Calu3 (cell line): ENCODE data around the gene CBLIF. TPM values are rescaled to one million over a fixed set of nuclear protein-coding genes. Genes with fewer than 3 reads are reported as not detected.

Source experiments
- BruUV-seq: library from RNA; stranded (reverse); fragments of 400-500 nt; replicated peaks from 2 replicates; lab custom pipeline; 2021; lab: Mats Ljungman, UMichigan
- CTCF ChIA-PET: fragments of 300-600 bp; sonication (Branson Sonifier 250); formaldehyde crosslinking; loops from one replicate; lab custom pipeline; 2022; ENCODE audit warnings: antibody characterized with exemption; lab: Charles Lee
- DNase-seq: peaks from one replicate; pipeline ENCODE4 v3.0.0; 2022
- H3K27ac Mint-ChIP-seq: one replicate; pipeline ENCODE4 v1.8.0; 2022; ENCODE audit warnings: mixed read lengths; ENCODE audit not compliant: unreplicated experiment
- H3K27me3 Mint-ChIP-seq: one replicate; pipeline ENCODE4 v1.8.0; 2022; ENCODE audit warnings: mixed read lengths; ENCODE audit not compliant: unreplicated experiment
- H3K36me3 Mint-ChIP-seq: one replicate; pipeline ENCODE4 v1.8.0; 2022; ENCODE audit warnings: mild to moderate bottlenecking, moderate library complexity, mixed read lengths; ENCODE audit not compliant: insufficient read depth, unreplicated experiment
- H3K4me1 Mint-ChIP-seq: one replicate; pipeline ENCODE4 v1.8.0; 2022; ENCODE audit warnings: mild to moderate bottlenecking, low read depth, mixed read lengths; ENCODE audit not compliant: unreplicated experiment
- H3K4me3 Mint-ChIP-seq: one replicate; pipeline ENCODE4 v1.8.0; 2022; ENCODE audit warnings: mild to moderate bottlenecking, low read depth, moderate library complexity, mixed read lengths; ENCODE audit not compliant: unreplicated experiment
- H3K9me3 Mint-ChIP-seq: one replicate; pipeline ENCODE4 v1.8.0; 2022; ENCODE audit warnings: low read depth, mixed read lengths; ENCODE audit not compliant: unreplicated experiment
- intact Hi-C: fragments of 100-400 bp; cut with micrococcal nuclease; formaldehyde crosslinking; loops from one replicate; pipeline ENCODE4 v1.10.0; 2022; ENCODE audit not compliant: unreplicated experiment
- total RNA-seq: library from RNA; stranded (reverse); gene quantifications from 2 replicates; pipeline ENCODE4 v1.2.3, GENCODE V29; 2022
- TF ChIP-seq, protein P1 (sequence below): fragments of 200-600 bp; IDR thresholded peaks from one replicate; pipeline ENCODE4 v1.8.0; 2022; ENCODE audit warnings: antibody characterized with exemption; ENCODE audit not compliant: unreplicated experiment

The CBLIF gene
- total RNA-seq, 1 experiment from 2014 or later, result not detected

DNA sequence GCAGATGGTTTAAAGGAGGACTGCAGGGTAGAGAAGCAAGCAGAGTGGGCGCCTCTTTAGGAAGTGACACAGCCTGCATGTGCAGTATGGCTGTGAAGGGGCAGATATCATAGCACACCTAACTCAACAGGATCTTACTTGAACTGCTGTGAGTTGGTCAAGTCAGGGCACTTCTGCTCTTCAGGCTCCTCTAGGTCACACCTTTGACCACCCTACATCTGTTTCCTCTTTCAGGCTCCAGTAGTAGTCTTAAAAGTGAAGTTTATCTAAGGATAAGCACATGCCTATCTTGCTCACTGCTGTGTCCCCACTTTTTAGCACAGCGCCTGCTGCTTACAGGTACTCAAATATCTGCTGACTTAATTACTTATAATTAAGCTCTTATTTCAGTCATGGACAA, 41.2 kb downstream of the CBLIF start:
- peak overlapping the region; percentile 25 for H3K27ac Mint-ChIP-seq
- H3K27me3 Mint-ChIP-seq, result no peaks in the 10 kb centered on the region
- intact Hi-C loops, result loop anchor here (5.0 kb wide), 1 partner anchor 157 kb away; no protein-coding TSS in a partner anchor
- CTCF ChIA-PET, result interaction anchor here (0.5 kb wide), 1 partner anchor 82 kb away, joined by 3 read pairs; no protein-coding TSS in a partner anchor
- BruUV-seq, result no TSS peak
- no peak overlapping the region for H3K4me3 Mint-ChIP-seq
- DNase-seq, result no peak
- H3K4me1 Mint-ChIP-seq, result peaks cover 16% of the 10 kb centered on the region
- peaks cover 39% of the 10 kb centered on the region for H3K36me3 Mint-ChIP-seq
- no peaks in the 10 kb centered on the region for H3K9me3 Mint-ChIP-seq
- TF ChIP-seq, protein P1, sequence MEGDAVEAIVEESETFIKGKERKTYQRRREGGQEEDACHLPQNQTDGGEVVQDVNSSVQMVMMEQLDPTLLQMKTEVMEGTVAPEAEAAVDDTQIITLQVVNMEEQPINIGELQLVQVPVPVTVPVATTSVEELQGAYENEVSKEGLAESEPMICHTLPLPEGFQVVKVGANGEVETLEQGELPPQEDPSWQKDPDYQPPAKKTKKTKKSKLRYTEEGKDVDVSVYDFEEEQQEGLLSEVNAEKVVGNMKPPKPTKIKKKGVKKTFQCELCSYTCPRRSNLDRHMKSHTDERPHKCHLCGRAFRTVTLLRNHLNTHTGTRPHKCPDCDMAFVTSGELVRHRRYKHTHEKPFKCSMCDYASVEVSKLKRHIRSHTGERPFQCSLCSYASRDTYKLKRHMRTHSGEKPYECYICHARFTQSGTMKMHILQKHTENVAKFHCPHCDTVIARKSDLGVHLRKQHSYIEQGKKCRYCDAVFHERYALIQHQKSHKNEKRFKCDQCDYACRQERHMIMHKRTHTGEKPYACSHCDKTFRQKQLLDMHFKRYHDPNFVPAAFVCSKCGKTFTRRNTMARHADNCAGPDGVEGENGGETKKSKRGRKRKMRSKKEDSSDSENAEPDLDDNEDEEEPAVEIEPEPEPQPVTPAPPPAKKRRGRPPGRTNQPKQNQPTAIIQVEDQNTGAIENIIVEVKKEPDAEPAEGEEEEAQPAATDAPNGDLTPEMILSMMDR, result no peak

DNA sequence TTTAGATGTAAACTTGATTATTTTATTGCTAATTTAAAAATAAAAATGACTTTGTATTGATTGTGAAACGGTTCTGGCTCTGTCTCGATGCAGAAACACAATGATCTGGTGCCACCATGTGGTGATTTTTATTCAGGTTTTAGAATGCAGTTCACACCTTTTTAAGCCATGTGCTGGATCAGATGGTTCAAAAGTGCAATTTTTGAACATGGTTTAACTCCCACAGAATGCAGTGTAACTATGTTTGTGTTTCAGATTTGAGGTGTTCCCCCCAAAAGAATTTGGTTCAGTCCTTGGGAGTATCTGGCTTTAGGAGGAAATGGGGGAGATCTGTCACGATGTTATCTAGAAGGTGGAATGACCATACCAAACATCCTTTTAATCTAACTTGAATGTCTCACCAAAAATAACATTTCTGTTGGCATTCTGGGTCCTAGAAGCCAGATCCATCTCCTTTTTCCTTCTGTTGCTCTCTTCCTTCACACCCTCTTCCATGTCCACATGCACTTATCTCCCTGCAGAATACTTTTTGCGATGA, 42.6 kb downstream of the CBLIF start:
- H3K36me3 Mint-ChIP-seq, result peaks cover 43% of the 10 kb centered on the region
- CTCF ChIA-PET, result interaction anchor here (0.6 to 1.8 kb wide), 3 partner anchors 26 to 113 kb away, joined by 3 to 14 read pairs (median 5); partner anchors contain the start of gene STX3

DNA sequence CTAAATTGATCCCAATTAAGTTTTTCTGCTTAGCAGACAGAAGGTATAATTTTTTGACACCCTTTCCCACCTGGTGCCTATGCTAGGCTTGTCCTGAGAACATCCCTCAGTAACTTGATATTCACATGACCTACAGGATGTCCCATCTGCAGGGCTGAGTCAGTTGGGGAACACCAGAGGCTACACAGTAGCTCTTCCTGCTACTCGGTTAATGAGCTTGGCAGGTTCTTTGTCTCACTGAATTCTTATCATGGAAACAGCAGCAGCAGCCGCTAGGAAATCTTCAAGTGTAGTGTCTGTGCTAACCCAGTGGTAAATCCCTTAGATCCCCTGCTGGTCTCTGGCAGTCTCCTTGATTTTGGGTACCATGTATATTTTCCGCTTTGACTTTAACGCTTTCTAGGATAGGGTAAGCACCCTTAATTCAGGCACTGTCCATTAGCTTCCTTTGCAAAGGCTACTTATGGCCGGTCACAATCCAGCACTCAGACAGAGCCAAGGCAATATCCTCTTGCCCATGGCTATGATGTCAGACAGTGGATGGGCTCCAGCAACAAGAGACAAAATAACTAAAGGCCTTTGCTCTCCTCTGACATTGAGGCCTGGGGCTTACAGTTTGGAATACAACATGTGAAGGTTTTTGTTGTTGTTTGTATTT, 43.2 kb downstream of the CBLIF start:
- Mint-ChIP-seq H3K27ac (no peak overlapping the region), H3K36me3 (peaks cover 42% of the 10 kb centered on the region), H3K4me1 (peaks cover 16% of the 10 kb centered on the region), H3K4me3 (no peak overlapping the region), H3K27me3 (no peaks in the 10 kb centered on the region), H3K9me3 (no peaks in the 10 kb centered on the region)
- TF ChIP-seq, protein P1, result no peak
- DNase-seq, result no peak
- CTCF ChIA-PET, result interaction anchor here (0.5 to 1.8 kb wide), 4 partner anchors 26 to 157 kb away, joined by 3 to 14 read pairs (median 6); partner anchors contain the start of gene STX3
- TSS peak; percentile 23 for BruUV-seq
- intact Hi-C loops, result loop anchor here (1.0 to 5.0 kb wide), 2 partner anchors 48 to 155 kb away; no protein-coding TSS in a partner anchor

More for the DNA sequence above, 42.6 kb downstream of the CBLIF start:
- peak; percentile 60 for DNase-seq
- Mint-ChIP-seq H3K4me1 (peaks cover 16% of the 10 kb centered on the region), H3K4me3 (no peak overlapping the region), H3K27ac (no peak overlapping the region), H3K27me3 (no peaks in the 10 kb centered on the region), H3K9me3 (no peaks in the 10 kb centered on the region)
- TF ChIP-seq, protein P1, result peak; percentile 51
- BruUV-seq, result no TSS peak
- intact Hi-C loops, result loop anchor here (1.0 to 5.0 kb wide), 2 partner anchors 48 to 155 kb away; no protein-coding TSS in a partner anchor

DNA sequence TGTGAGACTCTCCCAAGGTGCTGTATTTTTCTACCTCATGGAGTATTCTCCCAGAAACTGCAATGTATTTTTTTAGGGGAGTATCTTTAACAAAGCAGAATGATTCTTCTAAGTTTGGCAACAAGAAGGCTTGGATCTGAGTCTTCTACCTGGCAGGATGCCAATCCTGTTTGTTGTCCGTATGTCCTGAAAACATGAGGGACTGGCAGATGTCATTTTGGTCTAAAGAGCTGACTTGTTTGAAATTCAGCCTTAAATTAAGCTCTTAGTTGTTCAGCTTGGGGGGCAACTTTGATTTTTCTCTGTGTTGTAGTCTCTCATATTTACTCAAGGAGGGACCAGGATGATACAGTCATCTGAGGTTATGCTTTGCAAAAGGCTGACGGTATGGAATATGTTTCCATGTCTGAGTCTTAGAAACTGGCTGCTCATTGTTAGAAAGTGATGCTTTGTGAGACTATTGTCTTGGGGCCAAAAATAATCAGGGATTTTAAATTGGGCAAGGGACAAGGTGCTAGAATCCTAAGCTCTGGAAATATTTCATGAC, 44.1 kb downstream of the CBLIF start:
- CTCF ChIA-PET, result interaction anchor here (1.0 to 1.8 kb wide), 3 partner anchors 25 to 106 kb away, joined by 3 to 14 read pairs (median 5); partner anchors contain the start of gene STX3
- intact Hi-C loops, result loop anchor here (5.0 kb wide), 1 partner anchor 154 kb away; no protein-coding TSS in a partner anchor

More for the DNA sequence above, 44.1 kb downstream of the CBLIF start:
- Mint-ChIP-seq H3K4me3 (no peak overlapping the region), H3K36me3 (peaks cover 34% of the 10 kb centered on the region), H3K9me3 (no peaks in the 10 kb centered on the region), H3K4me1 (peaks cover 16% of the 10 kb centered on the region), H3K27me3 (no peaks in the 10 kb centered on the region), H3K27ac (no peak overlapping the region)
- BruUV-seq, result no TSS peak
- no peak for DNase-seq
- TF ChIP-seq, protein P1, result no peak
